H1 (cell line): ENCODE measurements around the gene DBNDD1. TPM values are rescaled to one million over a fixed set of nuclear protein-coding genes. Genes with fewer than 3 reads are reported as not detected.

Experiments used
- CTCF ChIA-PET: fragments of 300-600 bp; sonication (Branson Sonifier 250); formaldehyde crosslinking; loops from one replicate; lab custom pipeline; 2021; ENCODE audit not compliant: partially characterized antibody; lab: Charles Lee
- POLR2A ChIA-PET: fragments of 300-600 bp; sonication (Branson Sonifier 250); formaldehyde crosslinking; loops from one replicate; lab custom pipeline; 2021; ENCODE audit warnings: inconsistent platforms; ENCODE audit not compliant: partially characterized antibody; lab: Charles Lee
- DNase-seq, 2 experiments: peaks; one replicate each; pipeline versions ENCODE4 v3.0.0 to v3.0.0-alpha.2; 2010 to 2022; ENCODE audit warnings: low spot score in 2 of 2, low read depth in 1 of 2, mixed read lengths in 1 of 2
- FAIRE-seq: peaks from 2 replicates; lab custom pipeline; 2011; peaks lifted over from hg19 to GRCh38; lab: Jason Lieb, UNC
- H2AFZ ChIP-seq: 2 replicates; pipeline ENCODE4 v1.8.1; 2012; ENCODE audit warnings: low read length, inconsistent platforms
- H2AK5ac ChIP-seq: 2 replicates; pipeline ENCODE4 v1.6.1; 2013; ENCODE audit warnings: low read depth, low read length
- H2BK120ac ChIP-seq: replicated peaks from 2 replicates; pipeline ENCODE3; 2013; ENCODE audit warnings: low read depth, low read length, inconsistent platforms
- H2BK12ac ChIP-seq: 2 replicates; pipeline ENCODE4 v1.6.1; 2013; ENCODE audit warnings: low read depth, low read length
- H2BK15ac ChIP-seq: 2 replicates; pipeline ENCODE4 v1.6.1; 2013; ENCODE audit warnings: low read length
- H2BK20ac ChIP-seq: 2 replicates; pipeline ENCODE4 v1.6.1; 2013; ENCODE audit warnings: low read length
- H2BK5ac ChIP-seq: 2 replicates; pipeline ENCODE4 v1.6.1; 2013; ENCODE audit warnings: low read depth, low read length
- H3K14ac ChIP-seq: 2 replicates; pipeline ENCODE4 v1.6.1; 2013; ENCODE audit warnings: inconsistent platforms; ENCODE audit not compliant: insufficient read length
- H3K18ac ChIP-seq: 2 replicates; pipeline ENCODE4 v1.6.1; 2013; ENCODE audit warnings: low read length; ENCODE audit errors: extremely low read depth
- H3K23ac ChIP-seq: 2 replicates; pipeline ENCODE4 v1.6.1; 2013; ENCODE audit warnings: inconsistent platforms; ENCODE audit not compliant: insufficient read length
- H3K23me2 ChIP-seq: 2 replicates; pipeline ENCODE4 v1.6.1; 2013; ENCODE audit warnings: low read depth, low read length
- H3K27ac ChIP-seq: 2 replicates; pipeline ENCODE4 v1.6.1; 2011; ENCODE audit warnings: low read depth, low read length, inconsistent platforms
- H3K27me3 ChIP-seq, 4 experiments: replicated peaks in 1 of 4; 1 replicate in 1 of 4; 2 replicates in 3 of 4; pipeline versions ENCODE4 v1.6.1 to v1.8.1; 2011 to 2013; ENCODE audit warnings: low read length in 3 of 4, mild to moderate bottlenecking in 3 of 4, inconsistent platforms in 2 of 4, mixed read lengths in 2 of 4, moderate library complexity in 1 of 4; ENCODE audit not compliant: control insufficient read depth in 3 of 4, insufficient read depth in 3 of 4; ENCODE audit errors: extremely low read depth in 1 of 4
- H3K36me3 ChIP-seq, 4 experiments: 2 replicates each; pipeline versions ENCODE4 v1.6.1 to v1.8.1; 2011 to 2013; ENCODE audit warnings: mild to moderate bottlenecking in 4 of 4, low read length in 3 of 4, moderate library complexity in 2 of 4, control low read depth in 1 of 4, inconsistent platforms in 1 of 4; ENCODE audit not compliant: insufficient read depth in 4 of 4, control insufficient read depth in 2 of 4
- H3K4ac ChIP-seq: replicated peaks from 2 replicates; pipeline ENCODE3; 2013; ENCODE audit warnings: low read length, low read depth, mixed read lengths, inconsistent platforms; ENCODE audit not compliant: insufficient read length
- H3K4me1 ChIP-seq, 4 experiments: replicated peaks in 1 of 4; 1 replicate in 1 of 4; 2 replicates in 3 of 4; pipeline versions ENCODE4 v1.6.1 to v1.8.1; 2011 to 2013; ENCODE audit warnings: low read length in 3 of 4, inconsistent platforms in 2 of 4, mixed read lengths in 1 of 4; ENCODE audit not compliant: insufficient read depth in 4 of 4, control insufficient read depth in 3 of 4
- H3K4me2 ChIP-seq, 2 experiments: 2 replicates each; pipeline versions ENCODE4 v1.6.1 to v1.8.1; 2011 to 2013; ENCODE audit warnings: low read depth in 2 of 2, low read length in 2 of 2, control low read depth in 1 of 2, inconsistent platforms in 1 of 2, mild to moderate bottlenecking in 1 of 2; ENCODE audit not compliant: insufficient read depth in 1 of 2
- H3K4me3 ChIP-seq, 4 experiments: fragments of 200-600, 300-600 bp in 1 of 4; sonication (generic), shearing (Covaris generic), sonication (Bioruptor Twin) in 1 of 4; 2 replicates each; pipeline versions ENCODE4 v1.5.1 to v1.8.1; 2011 to 2016; ENCODE audit warnings: low read length in 4 of 4, low read depth in 3 of 4, control low read depth in 2 of 4, inconsistent platforms in 2 of 4, mild to moderate bottlenecking in 2 of 4, mixed read lengths in 1 of 4, moderate library complexity in 1 of 4; ENCODE audit not compliant: insufficient read depth in 2 of 4; ENCODE audit errors: extremely low read depth in 1 of 4
- H3K56ac ChIP-seq: replicated peaks from 2 replicates; pipeline ENCODE3; 2013; ENCODE audit warnings: low read depth, mild to moderate bottlenecking, mixed read lengths, low read length, inconsistent platforms; ENCODE audit not compliant: insufficient read length
- H3K79me1 ChIP-seq: 2 replicates; pipeline ENCODE4 v1.6.1; 2013; ENCODE audit warnings: low read depth, low read length, control low read depth
- H3K79me2 ChIP-seq, 2 experiments: 2 replicates each; pipeline versions ENCODE4 v1.6.1 to v1.8.1; 2012 to 2013; ENCODE audit warnings: low read length in 2 of 2, mild to moderate bottlenecking in 2 of 2, inconsistent platforms in 1 of 2; ENCODE audit not compliant: insufficient read depth in 2 of 2, control insufficient read depth in 1 of 2
- H3K9ac ChIP-seq, 4 experiments: replicated peaks in 1 of 4; 1 replicate in 1 of 4; 2 replicates in 3 of 4; pipeline versions ENCODE4 v1.6.1 to v1.8.1; 2011 to 2013; ENCODE audit warnings: low read depth in 3 of 4, low read length in 3 of 4, control low read depth in 2 of 4, mild to moderate bottlenecking in 2 of 4, moderate library complexity in 2 of 4, inconsistent platforms in 1 of 4; ENCODE audit errors: extremely low read depth in 1 of 4
- H3K9me3 ChIP-seq, 2 experiments: 2 replicates each; pipeline versions ENCODE4 v1.6.1 to v1.8.1; 2012 to 2013; ENCODE audit warnings: mild to moderate bottlenecking in 2 of 2, moderate library complexity in 2 of 2, control low read depth in 1 of 2, inconsistent platforms in 1 of 2, low read depth in 1 of 2, low read length in 1 of 2, mixed read lengths in 1 of 2; ENCODE audit not compliant: insufficient read depth in 2 of 2
- H4K20me1 ChIP-seq, 2 experiments: replicated peaks in 1 of 2; 2 replicates each; pipeline versions ENCODE3 to v1.8.1; 2011 to 2013; ENCODE audit warnings: inconsistent platforms in 2 of 2, low read length in 2 of 2, mild to moderate bottlenecking in 1 of 2; ENCODE audit not compliant: insufficient read depth in 2 of 2, control insufficient read depth in 1 of 2
- H4K5ac ChIP-seq: 2 replicates; pipeline ENCODE4 v1.6.1; 2013; ENCODE audit warnings: low read length, low read depth, mixed read lengths, inconsistent platforms; ENCODE audit not compliant: insufficient read length
- H4K8ac ChIP-seq: 2 replicates; pipeline ENCODE4 v1.8.0; 2013; ENCODE audit warnings: mild to moderate bottlenecking, moderate library complexity, low read length, inconsistent platforms; ENCODE audit not compliant: insufficient read depth; ENCODE audit errors: extremely low read depth
- H4K91ac ChIP-seq: replicated peaks from 2 replicates; pipeline ENCODE3; 2013; ENCODE audit warnings: low read length, mixed read lengths, inconsistent platforms; ENCODE audit not compliant: insufficient read length
- CHD1 ChIP-seq: IDR thresholded peaks from 2 replicates; pipeline ENCODE4 v1.6.1; 2012; ENCODE audit warnings: low read depth, low read length, improper control_type of control experiment
- GABPA ChIP-seq: IDR thresholded peaks from 2 replicates; pipeline ENCODE4 v1.6.1; 2011; ENCODE audit warnings: mild to moderate bottlenecking, low read length, moderate library complexity, borderline replicate concordance; ENCODE audit not compliant: insufficient read depth
- KDM5A ChIP-seq: fragments of 200-600 bp; IDR thresholded peaks from 2 replicates; pipeline ENCODE4 v1.7.1; 2012; ENCODE audit warnings: mild to moderate bottlenecking, low read length, inconsistent platforms, mixed read lengths
- POLR2AphosphoS5 ChIP-seq: IDR thresholded peaks from 2 replicates; pipeline ENCODE4 v1.6.1; 2011; ENCODE audit warnings: low read depth, low read length
- SP2 ChIP-seq: IDR thresholded peaks from 2 replicates; pipeline ENCODE4 v1.6.1; 2012; ENCODE audit warnings: mild to moderate bottlenecking, low read length, inconsistent platforms
- USF2 ChIP-seq: IDR thresholded peaks from 2 replicates; pipeline ENCODE4 v1.6.1; 2011; ENCODE audit warnings: low read length, improper control_type of control experiment
- YY1 ChIP-seq: IDR thresholded peaks from 2 replicates; pipeline ENCODE4 v1.6.1; 2011; ENCODE audit warnings: low read depth, mild to moderate bottlenecking, low read length
- WGBS, 2 experiments: shearing (Covaris generic) in 1 of 2; methylation state at CpG; one replicate each; pipeline versions ENCODE4 v1.1.6 to v1.1.7; 2013 to 2015; ENCODE audit warnings: low lambda C conversion rate in 2 of 2, mixed read lengths in 2 of 2, inconsistent platforms in 1 of 2, low coverage in 1 of 2, missing lambda C conversion rate in 1 of 2; ENCODE audit not compliant: insufficient replicate concordance in 2 of 2, insufficient coverage in 1 of 2, insufficient read length in 1 of 2; ENCODE audit errors: extremely low coverage in 1 of 2, missing lambda C conversion rate in 1 of 2; 5-methylcytosine and 5-hydroxymethylcytosine counted together
- polyA plus RNA-seq, 7 experiments: library from polyadenylated mRNA; depleted of rRNA in 3 of 7; stranded (reverse) in 5 of 7; unstranded in 2 of 7; fragments of >200 nt in 5 of 7; fragments of 200-250 nt in 2 of 7; gene quantifications; 1 replicate in 5 of 7; 2 replicates in 1 of 7; 4 replicates in 1 of 7; pipeline versions ENCODE4 v1.2.1 to v1.2.3, GENCODE V29; 2011 to 2013; ENCODE audit warnings: missing spikeins in 2 of 7, mixed read lengths in 2 of 7
- total RNA-seq: library from RNA; stranded (reverse); fragmentation: NEBNext Ultra II Directional; extraction: Animal tissue kit (Norgen Biotek cat#: 25700); gene quantifications from 2 replicates; pipeline ENCODE4 v1.2.1, GENCODE V29; 2021

DBNDD1 gene
- total and polyA plus RNA-seq, 2 of the 8 experiments (the other 6 are each of a cell fraction or from before 2014, with no cell fraction given), result 69.9 to 92.6 TPM

- no peaks in the 10 kb centered on the region for H3K4me1 ChIP-seq
- no peaks in the 10 kb centered on the region; a peak in 1 of 7 replicates for H3K27me3 ChIP-seq
- H3K79me2 ChIP-seq, result no peaks in the 10 kb centered on the region
- H2BK20ac ChIP-seq, result no peak overlapping the region
- H4K20me1 ChIP-seq, result peaks cover 0 to 10% of the 10 kb centered on the region in 2 experiments
- H2AK5ac ChIP-seq, result no peak overlapping the region
- H2BK5ac ChIP-seq, result no peak overlapping the region
- H3K56ac ChIP-seq, result no peak overlapping the region
- peaks cover 3% of the 10 kb centered on the region; the same call in 1 of the 2 replicates for H3K79me1 ChIP-seq
- no peak overlapping the region for H3K23ac ChIP-seq
- DNase-seq (no peak), FAIRE-seq (no peak)
- no peak overlapping the region for H3K4me3 ChIP-seq
- no peak overlapping the region for H4K8ac ChIP-seq
- no peak overlapping the region for H3K9ac ChIP-seq
- H2AFZ ChIP-seq, result no peak overlapping the region
- no peak overlapping the region for H4K91ac ChIP-seq
- H3K36me3 ChIP-seq, result peaks cover 16 to 72% (median 43%) of the 10 kb centered on the region in 4 experiments
- no peaks in the 10 kb centered on the region for H3K9me3 ChIP-seq
- no peak overlapping the region for H3K14ac ChIP-seq
- CTCF ChIA-PET, result interaction anchor here (0.6 kb wide), 1 partner anchor 47 kb away, joined by 3 read pairs; no protein-coding TSS in a partner anchor
- H3K18ac ChIP-seq, result no peak overlapping the region
- no peak overlapping the region for H3K4ac ChIP-seq
- H2BK15ac ChIP-seq, result no peak overlapping the region
- no peak for TF ChIP-seq SP2
- TF ChIP-seq POLR2AphosphoS5, result no peak
- no peak for TF ChIP-seq USF2
- TF ChIP-seq KDM5A, result no peak
- TF ChIP-seq YY1, result no peak
- no peak for TF ChIP-seq CHD1
- TF ChIP-seq GABPA, result no peak
- no peaks in the 10 kb centered on the region for H3K23me2 ChIP-seq
- H2BK120ac ChIP-seq, result no peak overlapping the region
- no peak overlapping the region for H3K4me2 ChIP-seq
- H4K5ac ChIP-seq, result no peak overlapping the region
- no peak overlapping the region for H2BK12ac ChIP-seq
- 92% methylated on average over 15 of the region's 15 CpGs; no CpG with 5 or more reads in 1 of the 2 experiments for WGBS, 2 experiments
- H3K27ac ChIP-seq, result no peak overlapping the region
- POLR2A ChIA-PET, result interaction anchor here (0.7 to 1.2 kb wide), 3 partner anchors 11 to 68 kb away, joined by 3 to 4 read pairs (median 3); no protein-coding TSS in a partner anchor
These were observed 35.7 kb downstream of the DBNDD1 start for GRCh38 chr16:89983536-89983935.
